Suprapubic skin (tissue), 3 donors: ENCODE results near the gene EVPLL.

ENCODE experiments used
- CTCF ChIP-seq, 2 donors: fragments of 200-600 bp in 1 of 2; fragments of 450-650 bp in 1 of 2; sonication (generic) in 1 of 2; IDR thresholded peaks; one replicate each; pipeline ENCODE4 v1.5.1; 2016 to 2019; ENCODE audit warnings: antibody characterized with exemption in 2 of 2, mild to moderate bottlenecking in 1 of 2, moderate library complexity in 1 of 2
- POLR2AphosphoS5 ChIP-seq, 3 donors: sonication (generic); formaldehyde crosslinking; IDR thresholded peaks; one replicate each; pipeline ENCODE4 v1.6.1; 2017; ENCODE audit warnings: antibody characterized with exemption in 3 of 3

- no peak for TF ChIP-seq POLR2AphosphoS5 (IDR thresholded peaks at IDR 0.05)
- no peak for TF ChIP-seq CTCF (IDR thresholded peaks at IDR 0.05)
Measured at GRCh38 chr17:18380471-18381157, 3.0 kb downstream of the EVPLL start.
